HEK293 (cell line): ENCODE results near the gene ALG6.

Source experiments
- KLF10 ChIP-seq: fragments of 450-650 bp; IDR thresholded peaks from 2 replicates; pipeline ENCODE4 v1.5.1; 2018; ENCODE audit warnings: missing biosample characterization, mild to moderate bottlenecking, missing genetic modification characterization
- ZNF324 ChIP-seq: fragments of 450-650 bp; formaldehyde crosslinking; IDR thresholded peaks from 2 replicates; pipeline ENCODE4 v1.5.1; 2016; ENCODE audit warnings: missing biosample characterization, missing genetic modification characterization
- TF ChIP-seq, protein P1 (sequence below): fragments of 450-650 bp; formaldehyde crosslinking; IDR thresholded peaks from 2 replicates; pipeline ENCODE4 v1.5.1; 2017; ENCODE audit warnings: missing biosample characterization, missing genetic modification characterization
- TF ChIP-seq, protein P2 (sequence below): fragments of 450-650 bp; formaldehyde crosslinking; IDR thresholded peaks from 2 replicates; pipeline ENCODE4 v1.5.1; 2016; ENCODE audit warnings: missing biosample characterization, missing genetic modification characterization

DNA sequence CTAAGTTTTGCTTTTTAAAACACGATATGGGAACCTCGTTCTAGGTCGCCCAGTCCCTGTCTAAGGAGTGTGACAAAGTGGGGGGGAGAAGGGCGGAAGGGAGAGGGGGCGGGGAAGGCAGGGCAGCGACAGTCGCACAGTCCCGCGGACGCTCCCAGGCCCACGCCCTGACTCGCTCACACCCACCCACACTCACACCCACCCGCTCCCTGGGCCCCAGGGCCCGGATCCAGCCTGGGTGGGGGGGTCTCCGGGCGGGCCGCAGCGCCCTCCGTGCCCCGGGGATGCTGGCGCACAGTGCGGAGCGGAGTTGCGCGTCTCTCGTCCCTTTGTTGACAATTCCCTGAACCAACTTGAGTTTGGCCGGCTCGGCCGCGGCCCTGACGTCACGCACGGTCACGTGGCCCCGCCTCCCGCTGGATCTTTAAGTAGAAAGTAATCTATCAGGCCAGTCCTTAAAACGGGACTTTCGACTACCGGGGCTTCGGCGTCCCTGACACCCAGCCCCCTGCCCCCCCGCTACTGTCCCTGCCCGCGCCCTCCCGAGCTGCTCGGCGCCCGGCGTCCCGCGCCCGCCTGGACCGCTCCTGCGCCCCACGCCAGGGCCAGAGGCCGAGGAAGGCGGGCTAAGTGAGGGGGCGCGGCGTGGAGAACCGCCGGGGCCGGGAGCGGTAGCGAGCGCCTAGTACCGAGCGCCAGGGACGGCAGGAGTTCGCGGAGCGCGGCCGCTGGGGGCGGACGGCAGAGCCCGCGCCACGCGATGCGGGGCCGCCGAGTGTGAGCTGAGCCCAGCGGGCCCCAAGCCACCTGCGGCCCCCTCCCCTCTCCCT, 45.1 kb upstream of the ALG6 start, which contains the start of gene FOXD3:
- peak; percentile 58 for TF ChIP-seq KLF10
- TF ChIP-seq, protein P1, sequence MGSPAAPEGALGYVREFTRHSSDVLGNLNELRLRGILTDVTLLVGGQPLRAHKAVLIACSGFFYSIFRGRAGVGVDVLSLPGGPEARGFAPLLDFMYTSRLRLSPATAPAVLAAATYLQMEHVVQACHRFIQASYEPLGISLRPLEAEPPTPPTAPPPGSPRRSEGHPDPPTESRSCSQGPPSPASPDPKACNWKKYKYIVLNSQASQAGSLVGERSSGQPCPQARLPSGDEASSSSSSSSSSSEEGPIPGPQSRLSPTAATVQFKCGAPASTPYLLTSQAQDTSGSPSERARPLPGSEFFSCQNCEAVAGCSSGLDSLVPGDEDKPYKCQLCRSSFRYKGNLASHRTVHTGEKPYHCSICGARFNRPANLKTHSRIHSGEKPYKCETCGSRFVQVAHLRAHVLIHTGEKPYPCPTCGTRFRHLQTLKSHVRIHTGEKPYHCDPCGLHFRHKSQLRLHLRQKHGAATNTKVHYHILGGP (tag by site-specific recombination) = no peak
- TF ChIP-seq, protein P2, sequence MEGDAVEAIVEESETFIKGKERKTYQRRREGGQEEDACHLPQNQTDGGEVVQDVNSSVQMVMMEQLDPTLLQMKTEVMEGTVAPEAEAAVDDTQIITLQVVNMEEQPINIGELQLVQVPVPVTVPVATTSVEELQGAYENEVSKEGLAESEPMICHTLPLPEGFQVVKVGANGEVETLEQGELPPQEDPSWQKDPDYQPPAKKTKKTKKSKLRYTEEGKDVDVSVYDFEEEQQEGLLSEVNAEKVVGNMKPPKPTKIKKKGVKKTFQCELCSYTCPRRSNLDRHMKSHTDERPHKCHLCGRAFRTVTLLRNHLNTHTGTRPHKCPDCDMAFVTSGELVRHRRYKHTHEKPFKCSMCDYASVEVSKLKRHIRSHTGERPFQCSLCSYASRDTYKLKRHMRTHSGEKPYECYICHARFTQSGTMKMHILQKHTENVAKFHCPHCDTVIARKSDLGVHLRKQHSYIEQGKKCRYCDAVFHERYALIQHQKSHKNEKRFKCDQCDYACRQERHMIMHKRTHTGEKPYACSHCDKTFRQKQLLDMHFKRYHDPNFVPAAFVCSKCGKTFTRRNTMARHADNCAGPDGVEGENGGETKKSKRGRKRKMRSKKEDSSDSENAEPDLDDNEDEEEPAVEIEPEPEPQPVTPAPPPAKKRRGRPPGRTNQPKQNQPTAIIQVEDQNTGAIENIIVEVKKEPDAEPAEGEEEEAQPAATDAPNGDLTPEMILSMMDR = no peak
- no peak for TF ChIP-seq ZNF324 (tag by site-specific recombination)
